HL-60 (cell line): Measurements from ENCODE around the gene ANKS1A.

Experiments
- CTCF ChIP-seq: IDR thresholded peaks from one replicate; pipeline ENCODE4 v1.5.1; 2011; ENCODE audit warnings: low read length, control low read depth, inconsistent platforms; ENCODE audit not compliant: insufficient read depth
- GABPA ChIP-seq: IDR thresholded peaks from 2 replicates; pipeline ENCODE4 v1.6.1; 2012; ENCODE audit warnings: low read depth
- POLR2AphosphoS5 ChIP-seq: IDR thresholded peaks from 2 replicates; pipeline ENCODE4 v1.6.1; 2012; ENCODE audit warnings: low read depth

GRCh38 chr6:34934516-34934915 lies 45.5 kb downstream of the ANKS1A start:
- TF ChIP-seq POLR2AphosphoS5 (no peak), CTCF (no peak), GABPA (no peak)
